Naive thymus-derived CD4-positive, alpha-beta T cell (primary cell): ENCODE measurements around the gene MYL3. TPM values are rescaled to one million over a fixed set of nuclear protein-coding genes. Genes with fewer than 3 reads are reported as not detected.

Source experiments
- ATAC-seq: fragments of 150-1000 bp; cut with Tn5 transposase; 2 replicates; pipeline ENCODE4 v1.10.0; 2021; ENCODE audit warnings: mild to moderate bottlenecking, moderate library complexity
- CTCF ChIA-PET: fragments of 350-600 bp; sonication (Branson Sonifier 250); formaldehyde crosslinking; loops from one replicate; lab custom pipeline; 2021; ENCODE audit warnings: antibody characterized with exemption; lab: Charles Lee
- POLR2A ChIA-PET: fragments of 350-600 bp; sonication (Branson Sonifier 250); formaldehyde crosslinking; loops from one replicate; lab custom pipeline; 2021; ENCODE audit warnings: antibody characterized with exemption, inconsistent platforms; lab: Charles Lee
- DNase-seq, 9 donors: peaks; one replicate each; pipeline versions ENCODE4 v3.0.0 to v3.0.0-alpha.2; 2020 to 2022; ENCODE audit warnings: mixed read lengths in 1 of 9
- H3K27ac ChIP-seq: one replicate; pipeline ENCODE4 v1.7.0; 2013; ENCODE audit warnings: mild to moderate bottlenecking, low read depth, low read length, moderate library complexity
- H3K27me3 ChIP-seq, 2 donors: one replicate each; pipeline ENCODE4 v1.7.0; 2013; ENCODE audit warnings: low read length in 2 of 2, mild to moderate bottlenecking in 2 of 2, moderate library complexity in 2 of 2; ENCODE audit not compliant: control insufficient read depth in 2 of 2, insufficient read depth in 2 of 2
- H3K36me3 ChIP-seq, 3 experiments: 1 replicate in 2 of 3; 2 replicates in 1 of 3; pipeline ENCODE4 v1.7.0; 2013; ENCODE audit warnings: low read length in 3 of 3, mild to moderate bottlenecking in 3 of 3, moderate library complexity in 1 of 3; ENCODE audit not compliant: insufficient read depth in 3 of 3, control insufficient read depth in 2 of 3
- H3K4me1 ChIP-seq, 2 donors: one replicate each; pipeline ENCODE4 v1.7.0; 2013; ENCODE audit warnings: low read length in 2 of 2, mild to moderate bottlenecking in 2 of 2, moderate library complexity in 1 of 2; ENCODE audit not compliant: control insufficient read depth in 2 of 2, insufficient read depth in 2 of 2
- H3K4me3 ChIP-seq: 2 replicates; pipeline ENCODE4 v1.7.0; 2013; ENCODE audit warnings: mild to moderate bottlenecking, low read length
- H3K9me3 ChIP-seq, 3 experiments: 1 replicate in 2 of 3; 2 replicates in 1 of 3; pipeline ENCODE4 v1.7.0; 2013; ENCODE audit warnings: low read length in 3 of 3; ENCODE audit not compliant: control insufficient read depth in 2 of 3
- H3K27ac Mint-ChIP-seq, 9 donors: one replicate each; pipeline ENCODE4 v1.8.0; 2020 to 2022; ENCODE audit warnings: mixed read lengths in 9 of 9, mild to moderate bottlenecking in 8 of 9, moderate library complexity in 5 of 9, inconsistent platforms in 2 of 9
- H3K27me3 Mint-ChIP-seq, 5 donors: one replicate each; pipeline ENCODE4 v1.8.0; 2021 to 2022; ENCODE audit warnings: mixed read lengths in 5 of 5, mild to moderate bottlenecking in 1 of 5
- H3K36me3 Mint-ChIP-seq, 5 donors: one replicate each; pipeline ENCODE4 v1.8.0; 2020 to 2022; ENCODE audit warnings: mixed read lengths in 5 of 5, mild to moderate bottlenecking in 3 of 5, inconsistent platforms in 1 of 5
- H3K4me1 Mint-ChIP-seq, 7 donors: one replicate each; pipeline ENCODE4 v1.8.0; 2020 to 2022; ENCODE audit warnings: mixed read lengths in 7 of 7, mild to moderate bottlenecking in 3 of 7, inconsistent platforms in 1 of 7
- H3K4me3 Mint-ChIP-seq, 10 donors: one replicate each; pipeline ENCODE4 v1.8.0; 2020 to 2022; ENCODE audit warnings: mild to moderate bottlenecking in 10 of 10, mixed read lengths in 10 of 10, moderate library complexity in 6 of 10, inconsistent platforms in 2 of 10
- H3K9me3 Mint-ChIP-seq, 11 donors: one replicate each; pipeline ENCODE4 v1.8.0; 2020 to 2022; ENCODE audit warnings: mixed read lengths in 11 of 11, mild to moderate bottlenecking in 4 of 11, inconsistent platforms in 1 of 11, moderate library complexity in 1 of 11
- intact Hi-C, 2 donors: fragments of 100-400 bp; cut with micrococcal nuclease; formaldehyde crosslinking; loops; one replicate each; pipeline ENCODE4 v1.15.1; 2023
- polyA plus RNA-seq, 2 donors: library from polyadenylated mRNA; unstranded; fragments of 300-500 nt; fragmentation: Illumina TruSeq; gene quantifications; one replicate each; pipeline ENCODE4 v1.2.3, GENCODE V29; 2021
- total RNA-seq, 6 experiments: library from RNA in 5 of 6; stranded (reverse) in 5 of 6; gene quantifications; 1 replicate in 5 of 6; 2 replicates in 1 of 6; pipeline ENCODE4 v1.2.3 and lab custom pipeline; 2021 to 2026

Gene MYL3
- total and polyA plus RNA-seq, 7 experiments from 2014 or later: not detected

GRCh38 chr3:46891132-46891531 is 27.9 kb upstream of the MYL3 start:
- Mint-ChIP-seq H3K27ac (peak overlapping the region in 1 of 9 donors; percentile 13), H3K4me1 (peaks cover 0 to 4% (median 3%) of the 10 kb centered on the region in 7 donors), H3K9me3 (no peaks in the 10 kb centered on the region), H3K4me3 (peak overlapping the region in 4 of 10 donors; percentile 1 to 28 (median 14)), H3K36me3 (no peaks in the 10 kb centered on the region), H3K27me3 (peaks cover 30 to 79% (median 37%) of the 10 kb centered on the region in 5 donors)
- CTCF ChIA-PET: no interaction called here
- Histone ChIP-seq H3K4me1 (no peaks in the 10 kb centered on the region), H3K36me3 (no peaks in the 10 kb centered on the region), H3K27ac (no peak overlapping the region), H3K27me3 (peaks cover 0 to 5% of the 10 kb centered on the region in 2 donors), H3K4me3 (no peak overlapping the region), H3K9me3 (no peaks in the 10 kb centered on the region)
- DNase-seq (no peak), ATAC-seq (no peak)
- POLR2A ChIA-PET: no interaction called here
- intact Hi-C loops: no loop called here

- DNase-seq: no peak
- peaks cover 0 to 4% (median 0%) of the 10 kb centered on the region in 7 donors for H3K4me1 Mint-ChIP-seq
- no peaks in the 10 kb centered on the region for H3K9me3 Mint-ChIP-seq
- H3K27ac Mint-ChIP-seq: no peak overlapping the region
- ChIA-PET POLR2A (interaction anchor here (0.6 to 0.7 kb wide), 2 partner anchors 184 to 1716 kb away, joined by 3 read pairs; no protein-coding TSS in a partner anchor), CTCF (interaction anchor here (1.0 to 1.9 kb wide), 2 partner anchors 11 to 185 kb away, joined by 3 to 6 read pairs; no protein-coding TSS in a partner anchor)
- no peak for ATAC-seq
- peaks cover 31 to 83% (median 38%) of the 10 kb centered on the region in 5 donors for H3K27me3 Mint-ChIP-seq
- intact Hi-C loops: no loop called here
- H3K4me3 Mint-ChIP-seq: no peak overlapping the region
- Histone ChIP-seq H3K9me3 (no peaks in the 10 kb centered on the region), H3K4me1 (no peaks in the 10 kb centered on the region), H3K27me3 (peaks cover 0 to 5% of the 10 kb centered on the region in 2 donors), H3K4me3 (no peak overlapping the region), H3K27ac (no peak overlapping the region), H3K36me3 (no peaks in the 10 kb centered on the region)
- H3K36me3 Mint-ChIP-seq: no peaks in the 10 kb centered on the region
These were observed 26.9 kb upstream of the MYL3 start for GRCh38 chr3:46890132-46890531.

GRCh38 chr3:46889381-46890110 is 26.3 kb upstream of the MYL3 start:
- Histone ChIP-seq H3K27ac (no peak overlapping the region), H3K36me3 (no peaks in the 10 kb centered on the region), H3K4me3 (no peak overlapping the region), H3K9me3 (no peaks in the 10 kb centered on the region), H3K27me3 (peaks cover 0 to 5% of the 10 kb centered on the region in 2 donors), H3K4me1 (no peaks in the 10 kb centered on the region)
- Mint-ChIP-seq H3K4me3 (no peak overlapping the region), H3K27me3 (peaks cover 34 to 87% (median 42%) of the 10 kb centered on the region in 5 donors), H3K27ac (no peak overlapping the region), H3K9me3 (no peaks in the 10 kb centered on the region), H3K36me3 (no peaks in the 10 kb centered on the region), H3K4me1 (peaks cover 0 to 4% (median 0%) of the 10 kb centered on the region in 7 donors)
- POLR2A ChIA-PET: interaction anchor here (0.7 kb wide), 1 partner anchor 1716 kb away, joined by 3 read pairs; no protein-coding TSS in a partner anchor
- ATAC-seq: no peak
- DNase-seq: no peak
- intact Hi-C loops: no loop called here
- CTCF ChIA-PET: interaction anchor here (1.0 to 1.9 kb wide), 2 partner anchors 11 to 184 kb away, joined by 3 to 6 read pairs; no protein-coding TSS in a partner anchor

GRCh38 chr3:46888705-46889104 is 25.5 kb upstream of the MYL3 start:
- ChIA-PET CTCF (interaction anchor here (0.9 to 1.9 kb wide), 2 partner anchors 167 to 183 kb away, joined by 3 to 6 read pairs; no protein-coding TSS in a partner anchor), POLR2A (no interaction called here)
- Mint-ChIP-seq H3K4me1 (peaks cover 0 to 6% (median 0%) of the 10 kb centered on the region in 7 donors), H3K36me3 (no peaks in the 10 kb centered on the region), H3K4me3 (no peak overlapping the region), H3K9me3 (no peaks in the 10 kb centered on the region), H3K27ac (no peak overlapping the region), H3K27me3 (peaks cover 36 to 86% (median 44%) of the 10 kb centered on the region in 5 donors)
- DNase-seq: no peak
- ATAC-seq: no peak
- H3K27ac ChIP-seq: no peak overlapping the region
- H3K4me3 ChIP-seq: no peak overlapping the region
- H3K9me3 ChIP-seq: no peaks in the 10 kb centered on the region
- H3K27me3 ChIP-seq: peaks cover 0 to 10% of the 10 kb centered on the region in 2 donors
- H3K36me3 ChIP-seq: no peaks in the 10 kb centered on the region
- intact Hi-C loops: no loop called here
- H3K4me1 ChIP-seq: no peaks in the 10 kb centered on the region

GRCh38 chr3:46887980-46888494 is 24.8 kb upstream of the MYL3 start:
- peaks cover 0 to 13% of the 10 kb centered on the region in 2 donors for H3K27me3 ChIP-seq
- no peak overlapping the region for H3K27ac ChIP-seq
- ChIA-PET POLR2A (no interaction called here), CTCF (interaction anchor here (0.9 kb wide), 1 partner anchor 167 kb away, joined by 3 read pairs; no protein-coding TSS in a partner anchor)
- H3K4me3 ChIP-seq: no peak overlapping the region
- Mint-ChIP-seq H3K9me3 (no peaks in the 10 kb centered on the region), H3K36me3 (no peaks in the 10 kb centered on the region), H3K4me1 (peaks cover 0 to 8% (median 0%) of the 10 kb centered on the region in 7 donors), H3K27ac (no peak overlapping the region), H3K27me3 (peaks cover 34 to 83% (median 44%) of the 10 kb centered on the region in 5 donors), H3K4me3 (no peak overlapping the region)
- no peaks in the 10 kb centered on the region for H3K36me3 ChIP-seq
- H3K4me1 ChIP-seq: no peaks in the 10 kb centered on the region
- no peak for DNase-seq
- intact Hi-C loops: no loop called here
- no peaks in the 10 kb centered on the region for H3K9me3 ChIP-seq
- no peak for ATAC-seq

- H3K27me3 Mint-ChIP-seq: peaks cover 20 to 76% (median 32%) of the 10 kb centered on the region in 5 donors
- H3K4me3 ChIP-seq: no peak overlapping the region
- ATAC-seq (no peak), DNase-seq (no peak)
- no peaks in the 10 kb centered on the region for H3K36me3 ChIP-seq
- no peaks in the 10 kb centered on the region for H3K9me3 ChIP-seq
- peaks cover 0 to 9% (median 3%) of the 10 kb centered on the region in 7 donors for H3K4me1 Mint-ChIP-seq
- H3K27me3 ChIP-seq: peaks cover 0 to 8% of the 10 kb centered on the region in 2 donors
- H3K36me3 Mint-ChIP-seq: no peaks in the 10 kb centered on the region
- peak overlapping the region in 3 of 10 donors; percentile 19 to 60 (median 42) for H3K4me3 Mint-ChIP-seq
- no peaks in the 10 kb centered on the region for H3K4me1 ChIP-seq
- POLR2A ChIA-PET: no interaction called here
- CTCF ChIA-PET: interaction anchor here (0.5 to 0.7 kb wide), 2 partner anchors 19 to 74 kb away, joined by 3 read pairs; no protein-coding TSS in a partner anchor
- intact Hi-C loops: no loop called here
- peak overlapping the region in 1 of 9 donors; percentile 5 for H3K27ac Mint-ChIP-seq
- no peaks in the 10 kb centered on the region for H3K9me3 Mint-ChIP-seq
- H3K27ac ChIP-seq: no peak overlapping the region
These were observed 22.4 kb upstream of the MYL3 start for GRCh38 chr3:46885612-46886011.
